SH-SY5Y (cell line): ENCODE data around the gene KIAA2012.

Source experiments
- GATA2 ChIP-seq: IDR thresholded peaks from 2 replicates; pipeline ENCODE4 v1.6.1; 2011; ENCODE audit warnings: mild to moderate bottlenecking, low read depth, low read length
- GATA3 ChIP-seq: IDR thresholded peaks from 2 replicates; pipeline ENCODE4 v1.6.1; 2011; ENCODE audit warnings: low read depth, mild to moderate bottlenecking, low read length, moderate library complexity

GRCh38 chr2:202095235-202095634 is 22.2 kb downstream of the KIAA2012 start:
- TF ChIP-seq GATA2 (no peak), GATA3 (no peak)
